RWPE2 (cell line): ENCODE data around the gene STAC3.

Source experiments
- ATAC-seq: fragments of 200-7000 bp; cut with Tn5 transposase; 3 replicates; pipeline ENCODE4 v1.9.1; 2021; ENCODE audit warnings: low read depth
- DNase-seq: peaks from one replicate; pipeline ENCODE4 v3.0.0-alpha.2; 2020; ENCODE audit warnings: low spot score
- H3K27ac ChIP-seq: fragments of 450-650 bp; 2 replicates; pipeline ENCODE4 v1.5.1; 2017; ENCODE audit warnings: mild to moderate bottlenecking; ENCODE audit not compliant: poor library complexity, severe bottlenecking
- H3K27me3 ChIP-seq: fragments of 250-450 bp; sonication (Bioruptor Pico); 2 replicates; pipeline ENCODE4 v1.5.1; 2021; ENCODE audit warnings: mild to moderate bottlenecking, moderate library complexity; ENCODE audit not compliant: insufficient read depth, poor library complexity, severe bottlenecking
- H3K36me3 ChIP-seq: fragments of 250-450 bp; sonication (Bioruptor Pico); 2 replicates; pipeline ENCODE4 v1.5.1; 2020; ENCODE audit warnings: low read depth, mild to moderate bottlenecking, moderate library complexity
- H3K4me1 ChIP-seq: fragments of 250-450 bp; sonication (Bioruptor Pico); 2 replicates; pipeline ENCODE4 v1.5.1; 2021; ENCODE audit warnings: mild to moderate bottlenecking, moderate library complexity; ENCODE audit not compliant: insufficient read depth, poor library complexity, severe bottlenecking
- H3K4me3 ChIP-seq: fragments of 250-450 bp; sonication (Bioruptor Pico); 2 replicates; pipeline ENCODE4 v1.5.1; 2021; ENCODE audit warnings: mild to moderate bottlenecking, moderate library complexity; ENCODE audit not compliant: severe bottlenecking
- H3K9me3 ChIP-seq: fragments of 250-450 bp; sonication (Bioruptor Pico); 2 replicates; pipeline ENCODE4 v1.5.1; 2021; ENCODE audit warnings: mild to moderate bottlenecking, moderate library complexity; ENCODE audit not compliant: severe bottlenecking
- CTCF ChIP-seq: fragments of 450-650 bp; IDR thresholded peaks from one replicate; pipeline ENCODE4 v1.5.1; 2017; ENCODE audit warnings: mild to moderate bottlenecking, moderate library complexity; ENCODE audit not compliant: poor library complexity, severe bottlenecking

The STAC3 gene

GRCh38 chr12:57216014-57216911 lies 34.7 kb downstream of the STAC3 start, which contains the start of gene NXPH4:
Gene NXPH4 (plus strand): TSS chr12:57216794. CDS start chr12:57216970, 176 bp downstream.
- H3K27ac ChIP-seq = no peak within 1 kb of the TSS
- no peaks in the 10 kb centered on the region for H3K9me3 ChIP-seq
- H3K4me3 ChIP-seq = peak within 1 kb of the TSS; percentile 36
- peak; percentile 9; the same call in 2 of the 3 replicates for ATAC-seq
- no peak for DNase-seq
- no peaks in the 10 kb centered on the region for H3K36me3 ChIP-seq
- TF ChIP-seq CTCF = no peak
- H3K27me3 ChIP-seq = peaks cover 66% of the 10 kb centered on the region
- no peaks in the 10 kb centered on the region for H3K4me1 ChIP-seq

GRCh38 chr12:57215668-57216013 lies 35.3 kb downstream of the STAC3 start:
- no peak for ATAC-seq
- H3K4me3 ChIP-seq = no peak overlapping the region

GRCh38 chr12:57215065-57215464 lies 35.9 kb downstream of the STAC3 start:
- TF ChIP-seq CTCF = no peak
- Histone ChIP-seq H3K36me3 (no peaks in the 10 kb centered on the region), H3K27ac (no peak overlapping the region), H3K27me3 (peaks cover 54% of the 10 kb centered on the region), H3K4me3 (no peak overlapping the region), H3K9me3 (no peaks in the 10 kb centered on the region), H3K4me1 (no peaks in the 10 kb centered on the region)
- ATAC-seq (no peak), DNase-seq (no peak)

More at GRCh38 chr12:57215668-57216013, 35.3 kb downstream of the STAC3 start:
- H3K9me3 ChIP-seq = no peaks in the 10 kb centered on the region
- no peaks in the 10 kb centered on the region for H3K36me3 ChIP-seq
- DNase-seq = no peak
- no peaks in the 10 kb centered on the region for H3K4me1 ChIP-seq
- TF ChIP-seq CTCF = no peak
- H3K27ac ChIP-seq = no peak overlapping the region
- H3K27me3 ChIP-seq = peaks cover 60% of the 10 kb centered on the region

GRCh38 chr12:57214398-57214781 lies 36.6 kb downstream of the STAC3 start:
- Histone ChIP-seq H3K4me1 (no peaks in the 10 kb centered on the region), H3K27ac (no peak overlapping the region), H3K9me3 (no peaks in the 10 kb centered on the region), H3K36me3 (no peaks in the 10 kb centered on the region), H3K27me3 (peaks cover 47% of the 10 kb centered on the region), H3K4me3 (no peak overlapping the region)
- DNase-seq (no peak), ATAC-seq (peak; percentile 56)
- TF ChIP-seq CTCF = peak; percentile 40
